ENCODE results near the gene ATL2.

DNA sequence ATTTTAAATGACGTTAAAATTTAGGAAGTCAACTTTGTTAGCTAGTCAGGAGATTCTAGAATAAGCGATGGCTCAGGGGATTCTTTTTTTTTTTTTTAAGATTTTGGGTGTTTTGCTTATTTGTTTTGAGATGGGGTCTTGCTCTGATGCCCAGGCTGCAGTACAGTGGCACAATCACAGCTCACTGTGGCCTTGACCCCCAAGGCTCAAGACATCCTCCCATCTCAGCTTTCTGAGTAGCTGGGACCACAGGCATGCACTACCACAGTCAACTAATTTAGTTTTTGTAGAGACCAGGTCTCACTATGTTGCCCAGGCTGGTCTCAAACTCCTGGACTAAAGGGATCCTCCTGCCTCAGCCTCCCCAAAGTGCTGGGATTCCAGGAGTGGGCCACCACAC, 16.9 kb downstream of the ATL2 start:
- TF ChIP-seq POLR2A (IDR thresholded peaks at IDR 0.05; ENCODE audit: low read depth, low read length): no peak
- no peak for TF ChIP-seq SPI1 (IDR thresholded peaks at IDR 0.05; ENCODE audit: low read depth, low read length)
- no peak for TF ChIP-seq PAX5 (IDR thresholded peaks at IDR 0.05; ENCODE audit: insufficient read depth, low read length, severe bottlenecking)
- no peak for TF ChIP-seq TAF1 (IDR thresholded peaks at IDR 0.05; ENCODE audit: low read depth, low read length)
- no peak for TF ChIP-seq POLR2AphosphoS5 (IDR thresholded peaks at IDR 0.05; ENCODE audit: low read depth, low read length)

Data from GM12891 (cell line).